PFSK-1 (cell line): ENCODE measurements around the gene GPR153.

Source experiments
- FOXP2 ChIP-seq: optimal IDR thresholded peaks from 2 replicates; pipeline ENCODE3; 2011; ENCODE audit warnings: borderline replicate concordance, control low read depth, inconsistent platforms; ENCODE audit not compliant: insufficient read depth; ENCODE audit errors: extremely low read length, extremely low read depth
- POLR2AphosphoS5 ChIP-seq: IDR thresholded peaks from 2 replicates; pipeline ENCODE4 v1.6.1; 2012; ENCODE audit warnings: low read depth, mild to moderate bottlenecking, control low read depth, low read length, moderate library complexity
- SIN3A ChIP-seq: IDR thresholded peaks from 2 replicates; pipeline ENCODE4 v1.6.1; 2012; ENCODE audit warnings: mild to moderate bottlenecking, low read length, moderate library complexity, borderline replicate concordance; ENCODE audit not compliant: insufficient read depth
- TAF1 ChIP-seq: IDR thresholded peaks from 2 replicates; pipeline ENCODE4 v1.6.1; 2012; ENCODE audit warnings: low read length, control low read depth, borderline replicate concordance; ENCODE audit not compliant: insufficient read depth
- TF ChIP-seq, protein P1 (sequence below), 2 experiments: IDR thresholded peaks; 2 replicates each; pipeline versions ENCODE4 v1.6.1 to v1.8.0; 2011 to 2012; ENCODE audit warnings: low read depth in 2 of 2, low read length in 2 of 2, control low read depth in 1 of 2, inconsistent platforms in 1 of 2, mild to moderate bottlenecking in 1 of 2, moderate library complexity in 1 of 2; ENCODE audit not compliant: insufficient read depth in 1 of 2

GPR153 gene

GRCh38 chr1:6258675-6259074 is 2.2 kb downstream of the GPR153 start:
- TF ChIP-seq POLR2AphosphoS5 (no peak), FOXP2 (no peak), TAF1 (no peak), SIN3A (no peak)
- TF ChIP-seq, protein P1, sequence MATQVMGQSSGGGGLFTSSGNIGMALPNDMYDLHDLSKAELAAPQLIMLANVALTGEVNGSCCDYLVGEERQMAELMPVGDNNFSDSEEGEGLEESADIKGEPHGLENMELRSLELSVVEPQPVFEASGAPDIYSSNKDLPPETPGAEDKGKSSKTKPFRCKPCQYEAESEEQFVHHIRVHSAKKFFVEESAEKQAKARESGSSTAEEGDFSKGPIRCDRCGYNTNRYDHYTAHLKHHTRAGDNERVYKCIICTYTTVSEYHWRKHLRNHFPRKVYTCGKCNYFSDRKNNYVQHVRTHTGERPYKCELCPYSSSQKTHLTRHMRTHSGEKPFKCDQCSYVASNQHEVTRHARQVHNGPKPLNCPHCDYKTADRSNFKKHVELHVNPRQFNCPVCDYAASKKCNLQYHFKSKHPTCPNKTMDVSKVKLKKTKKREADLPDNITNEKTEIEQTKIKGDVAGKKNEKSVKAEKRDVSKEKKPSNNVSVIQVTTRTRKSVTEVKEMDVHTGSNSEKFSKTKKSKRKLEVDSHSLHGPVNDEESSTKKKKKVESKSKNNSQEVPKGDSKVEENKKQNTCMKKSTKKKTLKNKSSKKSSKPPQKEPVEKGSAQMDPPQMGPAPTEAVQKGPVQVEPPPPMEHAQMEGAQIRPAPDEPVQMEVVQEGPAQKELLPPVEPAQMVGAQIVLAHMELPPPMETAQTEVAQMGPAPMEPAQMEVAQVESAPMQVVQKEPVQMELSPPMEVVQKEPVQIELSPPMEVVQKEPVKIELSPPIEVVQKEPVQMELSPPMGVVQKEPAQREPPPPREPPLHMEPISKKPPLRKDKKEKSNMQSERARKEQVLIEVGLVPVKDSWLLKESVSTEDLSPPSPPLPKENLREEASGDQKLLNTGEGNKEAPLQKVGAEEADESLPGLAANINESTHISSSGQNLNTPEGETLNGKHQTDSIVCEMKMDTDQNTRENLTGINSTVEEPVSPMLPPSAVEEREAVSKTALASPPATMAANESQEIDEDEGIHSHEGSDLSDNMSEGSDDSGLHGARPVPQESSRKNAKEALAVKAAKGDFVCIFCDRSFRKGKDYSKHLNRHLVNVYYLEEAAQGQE (IDR thresholded peaks at IDR 0.05; ENCODE audit: insufficient read depth in 1 of 2, low read depth in 2 of 2, low read length in 2 of 2): no peak

DNA sequence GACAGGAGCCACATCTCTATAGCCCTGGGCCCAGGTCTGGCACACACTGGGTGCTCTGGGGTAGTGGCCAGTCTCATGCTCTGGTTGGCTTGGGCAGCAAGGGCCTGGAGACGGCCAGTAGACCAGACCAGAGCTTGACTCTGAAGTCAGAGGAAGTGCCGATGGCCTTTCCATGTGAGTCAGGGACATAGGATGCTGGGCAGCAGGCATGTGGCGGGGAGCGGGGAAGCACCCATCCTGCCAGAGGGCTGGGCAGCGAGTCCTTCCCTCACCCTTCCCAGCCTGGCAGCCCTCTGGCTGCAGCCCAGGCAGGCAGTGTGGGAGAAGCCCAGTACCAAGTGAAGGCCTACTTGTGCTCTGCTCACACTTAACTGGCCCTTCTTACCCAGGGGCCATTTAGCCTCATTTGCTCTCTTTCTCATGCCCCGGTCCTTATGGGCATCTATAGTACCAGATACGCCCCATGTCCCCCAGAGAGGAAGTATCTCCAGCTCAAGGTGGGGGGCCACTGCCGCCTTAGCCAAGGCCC is 3.3 kb downstream of the GPR153 start:
- TF ChIP-seq SIN3A: no peak
- TF ChIP-seq FOXP2: no peak
- no peak for TF ChIP-seq POLR2AphosphoS5
- TF ChIP-seq, protein P1 (IDR thresholded peaks at IDR 0.05; ENCODE audit: insufficient read depth in 1 of 2, low read depth in 2 of 2, low read length in 2 of 2): no peak
- no peak for TF ChIP-seq TAF1

- TF ChIP-seq, protein P1 (IDR thresholded peaks at IDR 0.05; ENCODE audit: insufficient read depth in 1 of 2, low read depth in 2 of 2, low read length in 2 of 2): no peak
Measured at GRCh38 chr1:6256645-6257044, 4.3 kb downstream of the GPR153 start.

DNA sequence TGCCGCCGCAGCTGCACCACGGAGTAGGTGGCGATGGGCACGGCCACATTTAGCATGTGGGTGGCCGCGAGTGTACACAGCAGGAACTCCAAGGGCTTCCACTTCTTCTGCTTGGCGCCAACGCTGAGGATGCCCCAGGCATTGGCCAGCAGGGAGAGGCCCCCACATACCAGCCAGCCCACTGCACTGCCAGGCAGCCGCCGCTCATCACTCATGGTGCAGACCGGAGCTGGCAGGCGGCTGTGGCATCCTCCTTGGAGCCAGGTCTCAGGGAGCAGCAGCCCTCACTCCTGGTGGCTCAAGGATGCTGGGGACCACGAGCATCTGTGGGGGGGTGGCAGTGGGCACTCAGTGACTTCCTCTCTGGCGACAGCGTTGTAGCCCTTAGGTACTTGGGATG is 6.2 kb downstream of the GPR153 start:
- TF ChIP-seq TAF1 (no peak), FOXP2 (no peak), SIN3A (no peak), POLR2AphosphoS5 (no peak)
- TF ChIP-seq, protein P1 (IDR thresholded peaks at IDR 0.05; ENCODE audit: insufficient read depth in 1 of 2, low read depth in 2 of 2, low read length in 2 of 2): no peak

DNA sequence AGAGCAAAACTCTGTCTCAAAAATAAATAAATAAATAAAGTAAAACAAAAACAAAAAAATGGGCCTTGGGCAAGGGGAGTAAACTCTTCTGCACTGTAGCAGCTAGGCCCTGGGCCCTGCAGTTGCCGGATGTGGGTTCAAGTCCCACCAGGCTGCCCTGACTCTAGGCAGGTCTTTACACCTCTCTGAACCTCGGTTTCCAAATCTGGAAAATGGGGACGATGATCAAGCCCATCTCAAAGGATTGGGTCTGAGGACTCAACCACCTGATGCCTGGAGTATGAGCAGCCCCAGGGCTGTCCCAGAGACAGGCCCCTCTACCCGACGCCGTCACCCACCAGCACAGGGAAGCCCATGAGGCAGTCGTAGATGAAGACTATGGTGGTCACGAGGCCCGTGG is 7.5 kb downstream of the GPR153 start:
- TF ChIP-seq TAF1 (no peak), POLR2AphosphoS5 (no peak), FOXP2 (no peak), SIN3A (no peak)
- TF ChIP-seq, protein P1 (IDR thresholded peaks at IDR 0.05; ENCODE audit: insufficient read depth in 1 of 2, low read depth in 2 of 2, low read length in 2 of 2): no peak
